ENCODE measurements around the gene LIN52.

Gene LIN52

GRCh38 chr14:74048281-74048680 lies 36.5 kb upstream of the LIN52 start:
- TF ChIP-seq SIN3A (IDR thresholded peaks at IDR 0.05; ENCODE audit: borderline replicate concordance, insufficient read depth, low read length) (no peak), POLR2AphosphoS5 (IDR thresholded peaks at IDR 0.05; ENCODE audit: low read depth, low read length) (no peak), FOXP2 (optimal IDR thresholded peaks at IDR 0.05; ENCODE audit: borderline replicate concordance, extremely low read depth, extremely low read length, insufficient read depth) (no peak), TAF1 (IDR thresholded peaks at IDR 0.05; ENCODE audit: borderline replicate concordance, insufficient read depth, low read length) (no peak), REST (IDR thresholded peaks at IDR 0.05; ENCODE audit: insufficient read depth in 1 of 2, low read depth in 2 of 2, low read length in 2 of 2) (no peak)

GRCh38 chr14:74049876-74050495 lies 34.8 kb upstream of the LIN52 start:
- no peak for TF ChIP-seq POLR2AphosphoS5 (IDR thresholded peaks at IDR 0.05; ENCODE audit: low read depth, low read length)
- TF ChIP-seq SIN3A (IDR thresholded peaks at IDR 0.05; ENCODE audit: borderline replicate concordance, insufficient read depth, low read length) = no peak
- no peak for TF ChIP-seq REST (IDR thresholded peaks at IDR 0.05; ENCODE audit: insufficient read depth in 1 of 2, low read depth in 2 of 2, low read length in 2 of 2)
- no peak for TF ChIP-seq TAF1 (IDR thresholded peaks at IDR 0.05; ENCODE audit: borderline replicate concordance, insufficient read depth, low read length)
- TF ChIP-seq FOXP2 (optimal IDR thresholded peaks at IDR 0.05; ENCODE audit: borderline replicate concordance, extremely low read depth, extremely low read length, insufficient read depth) = no peak

GRCh38 chr14:74062809-74063150 lies 22.0 kb upstream of the LIN52 start:
- TF ChIP-seq TAF1 (IDR thresholded peaks at IDR 0.05; ENCODE audit: borderline replicate concordance, insufficient read depth, low read length) = no peak
- no peak for TF ChIP-seq SIN3A (IDR thresholded peaks at IDR 0.05; ENCODE audit: borderline replicate concordance, insufficient read depth, low read length)

GRCh38 chr14:74064426-74064825 lies 20.3 kb upstream of the LIN52 start:
- no peak for TF ChIP-seq TAF1 (IDR thresholded peaks at IDR 0.05; ENCODE audit: borderline replicate concordance, insufficient read depth, low read length)
- TF ChIP-seq FOXP2 (optimal IDR thresholded peaks at IDR 0.05; ENCODE audit: borderline replicate concordance, extremely low read depth, extremely low read length, insufficient read depth) = no peak
- TF ChIP-seq REST (IDR thresholded peaks at IDR 0.05; ENCODE audit: insufficient read depth in 1 of 2, low read depth in 2 of 2, low read length in 2 of 2) = no peak
- no peak for TF ChIP-seq POLR2AphosphoS5 (IDR thresholded peaks at IDR 0.05; ENCODE audit: low read depth, low read length)
- no peak for TF ChIP-seq SIN3A (IDR thresholded peaks at IDR 0.05; ENCODE audit: borderline replicate concordance, insufficient read depth, low read length)

- TF ChIP-seq TAF1 (IDR thresholded peaks at IDR 0.05; ENCODE audit: borderline replicate concordance, insufficient read depth, low read length) = no peak
These were observed 19.9 kb upstream of the LIN52 start for GRCh38 chr14:74064883-74065282.

- TF ChIP-seq TAF1 (IDR thresholded peaks at IDR 0.05; ENCODE audit: borderline replicate concordance, insufficient read depth, low read length) = no peak
- no peak for TF ChIP-seq FOXP2 (optimal IDR thresholded peaks at IDR 0.05; ENCODE audit: borderline replicate concordance, extremely low read depth, extremely low read length, insufficient read depth)
- TF ChIP-seq POLR2AphosphoS5 (IDR thresholded peaks at IDR 0.05; ENCODE audit: low read depth, low read length) = no peak
- TF ChIP-seq REST (IDR thresholded peaks at IDR 0.05; ENCODE audit: insufficient read depth in 1 of 2, low read depth in 2 of 2, low read length in 2 of 2) = no peak
- TF ChIP-seq SIN3A (IDR thresholded peaks at IDR 0.05; ENCODE audit: borderline replicate concordance, insufficient read depth, low read length) = no peak
These were observed 18.8 kb upstream of the LIN52 start for GRCh38 chr14:74065746-74066575.
